ENCODE measurements around the gene TBC1D2. TPM values are rescaled to one million over a fixed set of nuclear protein-coding genes. Genes with fewer than 3 reads are reported as not detected.

The TBC1D2 gene
- total and polyA plus RNA-seq, 2 of the 13 experiments (the other 11 are each of a cell fraction or from before 2014, with no cell fraction given): 2.0 to 2.8 TPM

DNA sequence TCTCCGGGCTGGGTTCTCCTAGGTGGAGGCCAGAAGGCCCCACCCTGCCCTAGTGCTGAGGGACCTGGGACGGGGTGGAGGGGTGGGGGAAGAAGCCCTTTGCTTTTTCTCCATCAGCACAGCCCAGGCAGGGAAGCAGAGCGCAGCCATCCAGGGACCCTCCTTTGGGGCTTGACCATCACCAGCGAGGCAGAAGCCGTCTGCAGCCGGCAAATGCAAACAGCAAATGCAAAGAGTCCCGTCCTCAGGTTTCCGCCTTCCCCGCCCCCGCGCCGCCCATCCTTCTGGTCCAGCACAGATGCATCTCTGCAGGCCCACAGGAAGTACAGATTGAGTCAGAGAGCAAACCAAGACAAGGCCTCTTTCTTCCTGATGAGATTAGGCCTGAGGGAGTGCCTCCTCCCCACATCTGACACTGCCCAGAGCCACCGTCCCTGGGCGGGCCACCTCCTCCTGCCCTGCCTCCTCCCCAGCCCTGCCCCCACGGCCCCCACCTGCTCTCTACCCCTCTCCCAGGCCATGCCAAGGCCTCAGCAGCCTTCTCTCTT, 86.4 kb downstream of the TBC1D2 start (continued):
- TF ChIP-seq ZSCAN29 (CRISPR knock-in tag; conservative IDR thresholded peaks at IDR 0.05) (no peak), PHF21A (CRISPR knock-in tag; IDR thresholded peaks at IDR 0.05) (peak; percentile 56; the same call in 1 of the 2 replicates), HMG20B (CRISPR knock-in tag; conservative IDR thresholded peaks at IDR 0.05) (no peak), JDP2 (CRISPR knock-in tag; IDR thresholded peaks at IDR 0.05; ENCODE audit: borderline replicate concordance) (no peak), GZF1 (CRISPR knock-in tag; IDR thresholded peaks at IDR 0.05) (no peak), HDAC1 (CRISPR knock-in tag; IDR thresholded peaks at IDR 0.05) (peak; percentile 66), SP1 (IDR thresholded peaks at IDR 0.05) (no peak), SP1 (CRISPR knock-in tag; IDR thresholded peaks at IDR 0.05) (no peak), MTF1 (CRISPR knock-in tag; IDR thresholded peaks at IDR 0.05) (no peak), AHDC1 (CRISPR knock-in tag; IDR thresholded peaks at IDR 0.05; ENCODE audit: borderline replicate concordance) (no peak), ZMAT3 (CRISPR knock-in tag; conservative IDR thresholded peaks at IDR 0.05) (no peak), ZSCAN12 (CRISPR knock-in tag; IDR thresholded peaks at IDR 0.05) (no peak), NBN (conservative IDR thresholded peaks at IDR 0.05) (no peak), ISL2 (CRISPR knock-in tag; IDR thresholded peaks at IDR 0.05) (0 out of 2 replicates have a peak, but pooled peaks have one; percentile 34), SIN3A (IDR thresholded peaks at IDR 0.05; ENCODE audit: borderline replicate concordance, low read depth, low read length) (no peak), TBL1XR1 (IDR thresholded peaks at IDR 0.05; ENCODE audit: borderline replicate concordance, low read length, partially characterized antibody) (no peak), ADNP (CRISPR knock-in tag; IDR thresholded peaks at IDR 0.05) (no peak), NFYB (CRISPR knock-in tag; IDR thresholded peaks at IDR 0.05) (no peak)
- TF ChIP-seq, protein P1, sequence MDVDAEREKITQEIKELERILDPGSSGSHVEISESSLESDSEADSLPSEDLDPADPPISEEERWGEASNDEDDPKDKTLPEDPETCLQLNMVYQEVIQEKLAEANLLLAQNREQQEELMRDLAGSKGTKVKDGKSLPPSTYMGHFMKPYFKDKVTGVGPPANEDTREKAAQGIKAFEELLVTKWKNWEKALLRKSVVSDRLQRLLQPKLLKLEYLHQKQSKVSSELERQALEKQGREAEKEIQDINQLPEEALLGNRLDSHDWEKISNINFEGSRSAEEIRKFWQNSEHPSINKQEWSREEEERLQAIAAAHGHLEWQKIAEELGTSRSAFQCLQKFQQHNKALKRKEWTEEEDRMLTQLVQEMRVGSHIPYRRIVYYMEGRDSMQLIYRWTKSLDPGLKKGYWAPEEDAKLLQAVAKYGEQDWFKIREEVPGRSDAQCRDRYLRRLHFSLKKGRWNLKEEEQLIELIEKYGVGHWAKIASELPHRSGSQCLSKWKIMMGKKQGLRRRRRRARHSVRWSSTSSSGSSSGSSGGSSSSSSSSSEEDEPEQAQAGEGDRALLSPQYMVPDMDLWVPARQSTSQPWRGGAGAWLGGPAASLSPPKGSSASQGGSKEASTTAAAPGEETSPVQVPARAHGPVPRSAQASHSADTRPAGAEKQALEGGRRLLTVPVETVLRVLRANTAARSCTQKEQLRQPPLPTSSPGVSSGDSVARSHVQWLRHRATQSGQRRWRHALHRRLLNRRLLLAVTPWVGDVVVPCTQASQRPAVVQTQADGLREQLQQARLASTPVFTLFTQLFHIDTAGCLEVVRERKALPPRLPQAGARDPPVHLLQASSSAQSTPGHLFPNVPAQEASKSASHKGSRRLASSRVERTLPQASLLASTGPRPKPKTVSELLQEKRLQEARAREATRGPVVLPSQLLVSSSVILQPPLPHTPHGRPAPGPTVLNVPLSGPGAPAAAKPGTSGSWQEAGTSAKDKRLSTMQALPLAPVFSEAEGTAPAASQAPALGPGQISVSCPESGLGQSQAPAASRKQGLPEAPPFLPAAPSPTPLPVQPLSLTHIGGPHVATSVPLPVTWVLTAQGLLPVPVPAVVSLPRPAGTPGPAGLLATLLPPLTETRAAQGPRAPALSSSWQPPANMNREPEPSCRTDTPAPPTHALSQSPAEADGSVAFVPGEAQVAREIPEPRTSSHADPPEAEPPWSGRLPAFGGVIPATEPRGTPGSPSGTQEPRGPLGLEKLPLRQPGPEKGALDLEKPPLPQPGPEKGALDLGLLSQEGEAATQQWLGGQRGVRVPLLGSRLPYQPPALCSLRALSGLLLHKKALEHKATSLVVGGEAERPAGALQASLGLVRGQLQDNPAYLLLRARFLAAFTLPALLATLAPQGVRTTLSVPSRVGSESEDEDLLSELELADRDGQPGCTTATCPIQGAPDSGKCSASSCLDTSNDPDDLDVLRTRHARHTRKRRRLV (CRISPR knock-in tag; IDR thresholded peaks at IDR 0.05): no peak

Data from HepG2 (cell line).